Measurements from ENCODE around the gene DLGAP5.

Gene DLGAP5

GRCh38 chr14:55228261-55228660 lies 36.9 kb upstream of the DLGAP5 start:
- no peak for TF ChIP-seq CTCF (IDR thresholded peaks at IDR 0.05; ENCODE audit: insufficient read depth, low read length, poor library complexity, severe bottlenecking)

GRCh38 chr14:55223364-55223763 lies 32.0 kb upstream of the DLGAP5 start:
- Histone ChIP-seq H3K27me3 (replicated peaks; ENCODE audit: control insufficient read depth, insufficient read depth, low read length) (no peaks in the 10 kb centered on the region), H3K36me3 (ENCODE audit: control insufficient read depth, insufficient read depth, low read length) (no peaks in the 10 kb centered on the region), H3K4me3 (replicated peaks; ENCODE audit: low read depth, low read length) (no peak overlapping the region)
- TF ChIP-seq CTCF (IDR thresholded peaks at IDR 0.05; ENCODE audit: insufficient read depth, low read length, poor library complexity, severe bottlenecking) = no peak
- no peak for DNase-seq (ENCODE audit: extremely low read depth, insufficient read length)

More at GRCh38 chr14:55228261-55228660, 36.9 kb upstream of the DLGAP5 start:
- no peaks in the 10 kb centered on the region; the same call in 1 of the 2 replicates for H3K27me3 ChIP-seq (replicated peaks; ENCODE audit: control insufficient read depth, insufficient read depth, low read length)
- no peaks in the 10 kb centered on the region for H3K36me3 ChIP-seq (ENCODE audit: control insufficient read depth, insufficient read depth, low read length)
- no peak overlapping the region for H3K4me3 ChIP-seq (replicated peaks; ENCODE audit: low read depth, low read length)
- no peak for DNase-seq (ENCODE audit: extremely low read depth, insufficient read length)

DNA sequence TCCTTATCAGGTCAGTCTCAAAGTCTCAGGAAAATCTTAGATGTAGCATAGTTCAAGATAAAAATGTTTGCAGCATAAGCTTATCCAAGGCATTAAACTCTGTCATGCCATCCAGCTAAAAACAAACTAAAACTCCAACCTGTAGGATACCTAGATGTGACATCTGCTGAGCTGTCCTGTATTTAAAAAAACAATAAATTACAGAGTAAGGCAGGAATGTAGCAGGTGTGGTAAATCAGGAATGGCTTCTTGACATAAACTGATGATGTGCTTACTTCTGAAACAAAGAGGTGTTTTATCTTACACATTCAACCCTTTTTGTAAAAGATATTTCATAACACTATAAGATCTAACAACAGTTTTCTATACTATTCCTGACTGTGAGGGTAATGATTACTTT lies 30.6 kb upstream of the DLGAP5 start:
- Histone ChIP-seq H3K27me3 (replicated peaks; ENCODE audit: control insufficient read depth, insufficient read depth, low read length) (no peaks in the 10 kb centered on the region), H3K4me3 (replicated peaks; ENCODE audit: low read depth, low read length) (no peak overlapping the region), H3K36me3 (ENCODE audit: control insufficient read depth, insufficient read depth, low read length) (no peaks in the 10 kb centered on the region)
- TF ChIP-seq CTCF (IDR thresholded peaks at IDR 0.05; ENCODE audit: insufficient read depth, low read length, poor library complexity, severe bottlenecking) = no peak
- no peak for DNase-seq (ENCODE audit: extremely low read depth, insufficient read length)

- Histone ChIP-seq H3K36me3 (ENCODE audit: control insufficient read depth, insufficient read depth, low read length) (no peaks in the 10 kb centered on the region), H3K4me3 (replicated peaks; ENCODE audit: low read depth, low read length) (no peak overlapping the region), H3K27me3 (replicated peaks; ENCODE audit: control insufficient read depth, insufficient read depth, low read length) (no peaks in the 10 kb centered on the region)
- no peak for TF ChIP-seq CTCF (IDR thresholded peaks at IDR 0.05; ENCODE audit: insufficient read depth, low read length, poor library complexity, severe bottlenecking)
- no peak for DNase-seq (ENCODE audit: extremely low read depth, insufficient read length)
Observed at GRCh38 chr14:55221186-55221585, 29.8 kb upstream of the DLGAP5 start.

- DNase-seq (ENCODE audit: extremely low read depth, insufficient read length) = no peak
- no peaks in the 10 kb centered on the region for H3K36me3 ChIP-seq (ENCODE audit: control insufficient read depth, insufficient read depth, low read length)
- TF ChIP-seq CTCF (IDR thresholded peaks at IDR 0.05; ENCODE audit: insufficient read depth, low read length, poor library complexity, severe bottlenecking) = no peak
- H3K4me3 ChIP-seq (replicated peaks; ENCODE audit: low read depth, low read length) = no peak overlapping the region
- H3K27me3 ChIP-seq (replicated peaks; ENCODE audit: control insufficient read depth, insufficient read depth, low read length) = no peaks in the 10 kb centered on the region
Observed at GRCh38 chr14:55220230-55220629, 28.8 kb upstream of the DLGAP5 start.

GRCh38 chr14:55212634-55213033 lies 21.2 kb upstream of the DLGAP5 start:
- H3K36me3 ChIP-seq (ENCODE audit: control insufficient read depth, insufficient read depth, low read length) = no peaks in the 10 kb centered on the region
- DNase-seq (ENCODE audit: extremely low read depth, insufficient read length) = no peak
- H3K4me3 ChIP-seq (replicated peaks; ENCODE audit: low read depth, low read length) = no peak overlapping the region
- TF ChIP-seq CTCF (IDR thresholded peaks at IDR 0.05; ENCODE audit: insufficient read depth, low read length, poor library complexity, severe bottlenecking) = no peak
- no peaks in the 10 kb centered on the region for H3K27me3 ChIP-seq (replicated peaks; ENCODE audit: control insufficient read depth, insufficient read depth, low read length)
